K562 (cell line): Measurements from ENCODE around the gene AARS1. TPM values are rescaled to one million over a fixed set of nuclear protein-coding genes. Genes with fewer than 3 reads are reported as not detected.

Experiments used
- BRF1 ChIP-seq: IDR thresholded peaks from 3 replicates; pipeline ENCODE4 v1.6.1; 2011; ENCODE audit warnings: borderline replicate concordance, mild to moderate bottlenecking; ENCODE audit not compliant: insufficient read length; ENCODE audit errors: extremely low read depth
- CBX2 ChIP-seq: fragments of 200-600 bp; sonication (generic); IDR thresholded peaks from one replicate; pipeline ENCODE4 v1.6.1; 2012; ENCODE audit warnings: mild to moderate bottlenecking, low read length, inconsistent platforms; ENCODE audit not compliant: insufficient read depth, poor library complexity, severe bottlenecking
- CREB3L1 ChIP-seq: fragments of 450-650 bp; IDR thresholded peaks from 2 replicates; pipeline ENCODE4 v1.6.1; 2014; ENCODE audit warnings: low read depth, mild to moderate bottlenecking, moderate library complexity, borderline replicate concordance
- CTBP1 ChIP-seq: fragments of 450-650 bp; IDR thresholded peaks from 2 replicates; pipeline ENCODE4 v1.6.1; 2016; ENCODE audit warnings: borderline replicate concordance
- DDX20 ChIP-seq: fragments of 450-650 bp; IDR thresholded peaks from 2 replicates; pipeline ENCODE4 v1.6.1; 2016; ENCODE audit warnings: missing genetic modification characterization, low read depth, mild to moderate bottlenecking, missing compliant biosample characterization, moderate library complexity
- DMBX1 ChIP-seq: fragments of 250-450 bp; sonication (Bioruptor Pico); IDR thresholded peaks from 2 replicates; pipeline ENCODE4 v1.8.0; 2022; ENCODE audit warnings: inconsistent platforms, mild to moderate bottlenecking, moderate library complexity, borderline replicate concordance
- DPF2 ChIP-seq: fragments of 450-650 bp; IDR thresholded peaks from 2 replicates; pipeline ENCODE4 v1.6.1; 2016
- E2F6 ChIP-seq, 2 experiments: IDR thresholded peaks; 2 replicates each; pipeline ENCODE4 v1.6.1; 2011; ENCODE audit warnings: borderline replicate concordance in 1 of 2, control low read depth in 1 of 2, low read depth in 1 of 2, low read length in 1 of 2, mild to moderate bottlenecking in 1 of 2, mixed read lengths in 1 of 2, moderate library complexity in 1 of 2; ENCODE audit not compliant: insufficient read depth in 1 of 2, insufficient read length in 1 of 2, poor library complexity in 1 of 2, severe bottlenecking in 1 of 2; ENCODE audit errors: extremely low read depth in 1 of 2
- ESRRB ChIP-seq: fragments of 250-450 bp; sonication (Bioruptor Pico); IDR thresholded peaks from 2 replicates; pipeline ENCODE4 v1.5.0; 2020; ENCODE audit warnings: mild to moderate bottlenecking, moderate library complexity, borderline replicate concordance
- GATAD2B ChIP-seq: fragments of 450-650 bp; IDR thresholded peaks from 2 replicates; pipeline ENCODE4 v1.6.1; 2017; ENCODE audit warnings: mild to moderate bottlenecking, borderline replicate concordance
- HEY1 ChIP-seq: fragments of 250-450 bp; sonication (Bioruptor Pico); IDR thresholded peaks from 2 replicates; pipeline ENCODE4 v1.5.0; 2020; ENCODE audit warnings: mild to moderate bottlenecking, moderate library complexity, borderline replicate concordance
- KDM5B ChIP-seq: fragments of 200-600 bp; sonication (generic); IDR thresholded peaks from 2 replicates; pipeline ENCODE4 v1.6.1; 2012; ENCODE audit warnings: low read depth, mild to moderate bottlenecking, moderate library complexity, low read length, control low read depth, inconsistent platforms; ENCODE audit not compliant: insufficient replicate concordance
- PCBP2 ChIP-seq: fragments of 200-400 bp; formaldehyde crosslinking; IDR thresholded peaks from 2 replicates; pipeline ENCODE4 v1.6.1; 2018; ENCODE audit warnings: low read length, low read depth, mild to moderate bottlenecking, moderate library complexity; ENCODE audit not compliant: poor library complexity, severe bottlenecking
- SIN3A ChIP-seq, 2 experiments: fragments of 150-350 bp in 1 of 2; IDR thresholded peaks; 2 replicates each; pipeline ENCODE4 v1.6.1; 2011 to 2016; ENCODE audit warnings: borderline replicate concordance in 2 of 2, low read depth in 2 of 2, low read length in 2 of 2, mild to moderate bottlenecking in 2 of 2, moderate library complexity in 2 of 2; ENCODE audit not compliant: control insufficient read depth in 1 of 2
- TCF7 ChIP-seq: sonication (generic); IDR thresholded peaks from 2 replicates; pipeline ENCODE4 v1.6.1; 2016; ENCODE audit warnings: antibody characterized with exemption, borderline replicate concordance
- ZBTB1 ChIP-seq: sonication (generic); formaldehyde crosslinking; IDR thresholded peaks from 2 replicates; pipeline ENCODE4 v1.8.1; 2023; ENCODE audit warnings: missing genetic modification reagents, low read depth, mild to moderate bottlenecking, borderline replicate concordance
- ZBTB8A ChIP-seq: fragments of 450-650 bp; IDR thresholded peaks from 2 replicates; pipeline ENCODE4 v1.6.1; 2018; ENCODE audit warnings: mild to moderate bottlenecking, moderate library complexity; ENCODE audit not compliant: partially characterized antibody
- ZNF239 ChIP-seq: fragments of 250-450 bp; sonication (Bioruptor Pico); IDR thresholded peaks from 2 replicates; pipeline ENCODE4 v1.4.0; 2020; ENCODE audit warnings: mild to moderate bottlenecking
- polyA plus RNA-seq, 8 experiments: library from polyadenylated mRNA; depleted of rRNA in 4 of 8; stranded (reverse) in 5 of 8; unstranded in 3 of 8; fragments of >200 nt; fragmentation: Nextera tagmentation in 2 of 8; fragmentation: Illumina TruSeq in 1 of 8; extraction: Ambion mirVana in 2 of 8; extraction: Trizol in 1 of 8; gene quantifications; 2 replicates each; pipeline versions ENCODE4 v1.2.1 to v1.2.3, GENCODE V29; 2011 to 2014; ENCODE audit warnings: inconsistent platforms in 1 of 8, missing spikeins in 1 of 8
- total RNA-seq, 7 experiments: library from RNA; depleted of rRNA in 6 of 7; stranded (reverse); fragments of >200 nt in 6 of 7; fragmentation: Illumina TruSeq in 2 of 7; extraction: Trizol in 2 of 7; gene quantifications; 2 replicates each; pipeline versions ENCODE4 v1.2.1 to v1.2.3, GENCODE V29; 2011 to 2021; ENCODE audit warnings: low replicate concordance in 1 of 7
- TF ChIP-seq, protein P1 (sequence below): fragments of 250-450 bp; sonication (Bioruptor Pico); IDR thresholded peaks from 2 replicates; pipeline ENCODE4 v1.5.0; 2021; ENCODE audit warnings: mild to moderate bottlenecking, moderate library complexity

Gene AARS1
- total and polyA plus RNA-seq, 9 of the 15 experiments (the other 6 are each of a cell fraction or from before 2014, with no cell fraction given), result 50.1 to 235 (median 174) TPM

GRCh38 chr16:70290949-70291519, 1.7 kb upstream of the AARS1 start (continued):
- TF ChIP-seq, protein P1, sequence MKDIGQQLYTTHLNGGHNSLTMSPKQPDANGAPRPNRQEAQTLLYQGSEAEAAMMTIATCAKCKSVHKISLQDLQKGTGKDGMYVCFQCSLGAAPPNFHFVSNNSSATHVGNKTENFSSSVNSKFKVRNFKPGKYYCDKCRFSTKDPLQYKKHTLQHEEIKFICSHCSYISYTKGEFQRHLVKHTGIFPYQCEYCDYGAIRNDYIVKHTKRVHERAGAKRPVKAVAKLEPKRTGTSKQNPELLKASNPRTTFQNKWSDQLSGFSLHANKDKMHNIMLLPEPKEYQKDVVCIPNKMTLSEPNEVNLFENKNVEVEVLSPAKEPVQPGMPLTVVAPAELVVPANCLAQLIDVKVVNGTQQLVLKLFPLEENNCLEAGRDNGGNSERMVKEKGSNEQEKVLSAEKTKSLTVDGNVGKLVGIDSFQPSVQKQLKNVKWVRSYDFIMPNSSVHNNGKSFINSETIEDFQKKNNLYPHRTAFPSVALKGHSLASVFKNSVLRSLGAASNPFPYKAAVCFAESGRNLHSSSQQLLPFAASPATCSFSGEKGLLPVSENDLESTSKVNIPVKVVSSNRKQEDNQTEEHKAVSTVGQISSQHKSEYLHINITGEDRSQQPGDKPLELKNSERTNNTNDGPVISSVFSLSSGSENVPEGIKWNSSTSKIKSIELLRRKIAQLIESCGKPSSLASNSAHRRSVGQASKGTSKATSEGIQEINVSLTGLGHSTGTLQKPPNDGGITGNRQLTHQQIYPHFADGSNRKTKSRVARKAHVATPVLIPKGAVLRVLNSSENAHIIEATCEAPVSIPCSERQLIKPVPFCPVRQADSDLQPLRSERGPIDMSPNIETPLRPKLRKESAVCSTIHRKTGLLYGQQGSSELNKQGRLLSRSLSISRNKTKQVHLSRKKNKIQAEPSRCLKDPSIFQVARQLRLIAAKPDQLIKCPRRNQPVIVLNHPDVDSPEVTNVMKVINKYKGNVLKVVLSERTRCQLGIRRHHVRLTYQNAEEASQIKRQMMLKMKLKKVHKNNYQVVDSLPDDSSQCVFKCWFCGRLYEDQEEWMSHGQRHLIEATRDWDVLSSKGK (CRISPR knock-in tag), result no peak
- TF ChIP-seq ZBTB8A (no peak), DMBX1 (no peak), ESRRB (no peak), TCF7 (no peak), BRF1 (no peak), E2F6 (IDR thresholded peaks at IDR 0.05; ENCODE audit: borderline replicate concordance in 1 of 2, extremely low read depth in 1 of 2, insufficient read depth in 1 of 2, insufficient read length in 1 of 2, low read depth in 1 of 2, low read length in 1 of 2, poor library complexity in 1 of 2, severe bottlenecking in 1 of 2) (no peak), SIN3A (IDR thresholded peaks at IDR 0.05; ENCODE audit: borderline replicate concordance in 2 of 2, control insufficient read depth in 1 of 2, low read depth in 2 of 2, low read length in 2 of 2) (no peak), DDX20 (tag) (no peak), KDM5B (no peak), CTBP1 (no peak), HEY1 (CRISPR knock-in tag) (no peak), ZNF239 (CRISPR knock-in tag) (no peak), ZBTB1 (CRISPR knock-in tag) (no peak), GATAD2B (no peak), DPF2 (no peak), PCBP2 (no peak), CREB3L1 (no peak), CBX2 (no peak)
